ENCODE measurements around the gene GDF11. TPM values are rescaled to one million over a fixed set of nuclear protein-coding genes. Genes with fewer than 3 reads are reported as not detected.
A peak's percentile ranks its signal among the peaks of the same experiment; 100 is the strongest.

Gene GDF11
- total RNA-seq, 1 experiment from 2014 or later: 3.9 TPM

- Histone ChIP-seq H3K36me3 (no peaks in the 10 kb centered on the region), H3K4me3 (no peak overlapping the region), H3K27me3 (no peaks in the 10 kb centered on the region), H3K9me3 (no peaks in the 10 kb centered on the region)
- DNase-seq: no peak
Observed at GRCh38 chr12:55704824-55705718, 37.9 kb upstream of the GDF11 start.

- DNase-seq: no peak
Observed at GRCh38 chr12:55705782-55706402, 37.0 kb upstream of the GDF11 start.

GRCh38 chr12:55706568-55707218, 36.2 kb upstream of the GDF11 start:
- Histone ChIP-seq H3K9me3 (no peaks in the 10 kb centered on the region), H3K4me3 (peak overlapping the region; percentile 50), H3K27me3 (no peaks in the 10 kb centered on the region), H3K36me3 (no peaks in the 10 kb centered on the region)
- no peak for DNase-seq

More at GRCh38 chr12:55705782-55706402, 37.0 kb upstream of the GDF11 start:
- Histone ChIP-seq H3K36me3 (no peaks in the 10 kb centered on the region), H3K27me3 (no peaks in the 10 kb centered on the region), H3K9me3 (no peaks in the 10 kb centered on the region), H3K4me3 (peak overlapping the region; percentile 3; the same call in 1 of the 2 replicates)

- no peaks in the 10 kb centered on the region for H3K27me3 ChIP-seq
- DNase-seq: peak; percentile 43
- H3K36me3 ChIP-seq: no peaks in the 10 kb centered on the region
- peak overlapping the region; percentile 50 for H3K4me3 ChIP-seq
- H3K9me3 ChIP-seq: no peaks in the 10 kb centered on the region
Observed at GRCh38 chr12:55707219-55707671, 35.7 kb upstream of the GDF11 start.

GRCh38 chr12:55707841-55708694, 34.9 kb upstream of the GDF11 start, which contains the start of gene ITGA7:
Gene ITGA7, minus strand, starts transcription at chr12:55707904. Its CDS starts 222 bp downstream, at chr12:55707682.
- H3K4me3 ChIP-seq: peak within 1 kb of the TSS; percentile 50
- H3K9me3 ChIP-seq: no peaks in the 10 kb centered on the region
- DNase-seq: peak; percentile 68
- H3K27me3 ChIP-seq: no peaks in the 10 kb centered on the region
- H3K36me3 ChIP-seq: no peaks in the 10 kb centered on the region

- H3K36me3 ChIP-seq: no peaks in the 10 kb centered on the region
- no peak for DNase-seq
- H3K9me3 ChIP-seq: no peaks in the 10 kb centered on the region
- no peak overlapping the region for H3K4me3 ChIP-seq
- no peaks in the 10 kb centered on the region for H3K27me3 ChIP-seq
Observed at GRCh38 chr12:55708695-55709233, 34.2 kb upstream of the GDF11 start.

GRCh38 chr12:55711786-55712553, 31.0 kb upstream of the GDF11 start:
- no peaks in the 10 kb centered on the region for H3K27me3 ChIP-seq
- no peak overlapping the region for H3K4me3 ChIP-seq
- no peak for DNase-seq
- no peaks in the 10 kb centered on the region for H3K9me3 ChIP-seq
- H3K36me3 ChIP-seq: no peaks in the 10 kb centered on the region

- Histone ChIP-seq H3K36me3 (no peaks in the 10 kb centered on the region), H3K27me3 (no peaks in the 10 kb centered on the region), H3K4me3 (no peak overlapping the region), H3K9me3 (no peaks in the 10 kb centered on the region)
- DNase-seq: peak; percentile 40
Observed at GRCh38 chr12:55712700-55713415, 30.1 kb upstream of the GDF11 start.

GRCh38 chr12:55713721-55714120, 29.2 kb upstream of the GDF11 start:
- H3K27me3 ChIP-seq: no peaks in the 10 kb centered on the region
- H3K9me3 ChIP-seq: no peaks in the 10 kb centered on the region
- DNase-seq: no peak
- no peaks in the 10 kb centered on the region for H3K36me3 ChIP-seq
- no peak overlapping the region for H3K4me3 ChIP-seq

GRCh38 chr12:55715169-55715764, 27.7 kb upstream of the GDF11 start:
- DNase-seq: no peak

GRCh38 chr12:55715833-55716581, 26.9 kb upstream of the GDF11 start, which contains the start of gene BLOC1S1:
Gene BLOC1S1, plus strand, starts transcription at chr12:55716046. Its CDS starts 6 bp downstream, at chr12:55716052.
- DNase-seq: peak; percentile 97
- Histone ChIP-seq H3K4me3 (peak within 1 kb of the TSS; percentile 53), H3K36me3 (no peaks in the 10 kb centered on the region), H3K9me3 (no peaks in the 10 kb centered on the region), H3K27me3 (no peaks in the 10 kb centered on the region)

More at GRCh38 chr12:55715169-55715764, 27.7 kb upstream of the GDF11 start:
- H3K4me3 ChIP-seq: peak overlapping the region; percentile 53
- H3K36me3 ChIP-seq: no peaks in the 10 kb centered on the region
- H3K9me3 ChIP-seq: no peaks in the 10 kb centered on the region
- no peaks in the 10 kb centered on the region for H3K27me3 ChIP-seq

- H3K9me3 ChIP-seq: no peaks in the 10 kb centered on the region
- no peaks in the 10 kb centered on the region for H3K36me3 ChIP-seq
- peak overlapping the region; percentile 53 for H3K4me3 ChIP-seq
- H3K27me3 ChIP-seq: no peaks in the 10 kb centered on the region
- no peak for DNase-seq
Observed at GRCh38 chr12:55716582-55716957, 26.4 kb upstream of the GDF11 start.

GRCh38 chr12:55717011-55718007, 25.6 kb upstream of the GDF11 start:
- peak; percentile 91 for DNase-seq
- H3K27me3 ChIP-seq: no peaks in the 10 kb centered on the region
- no peaks in the 10 kb centered on the region for H3K9me3 ChIP-seq
- peak overlapping the region; percentile 53 for H3K4me3 ChIP-seq
- H3K36me3 ChIP-seq: no peaks in the 10 kb centered on the region

Data from MG63 (cell line).